Aorta (tissue), 5 donors: ENCODE measurements around the gene POMGNT1. TPM values are rescaled to one million over a fixed set of nuclear protein-coding genes. Genes with fewer than 3 reads are reported as not detected.

Source experiments
- ATAC-seq: fragments of 200-7000 bp; cut with Tn5 transposase; one replicate; pipeline ENCODE4 v1.9.1; 2022; ENCODE audit warnings: moderate library complexity; ENCODE audit not compliant: low FRiP score
- DNase-seq, 2 donors: peaks; one replicate each; pipeline ENCODE4 v3.0.0-alpha.2; 2020
- H3K27ac ChIP-seq, 2 donors: one replicate each; pipeline ENCODE4 v1.5.1; 2013; ENCODE audit warnings: low read length in 2 of 2, mild to moderate bottlenecking in 2 of 2, moderate library complexity in 2 of 2, control low read depth in 1 of 2, inconsistent platforms in 1 of 2, low read depth in 1 of 2
- H3K27me3 ChIP-seq, 2 donors: one replicate each; pipeline ENCODE4 v1.6.1; 2013; ENCODE audit warnings: control low read depth in 1 of 2, low read length in 1 of 2, mild to moderate bottlenecking in 1 of 2, moderate library complexity in 1 of 2; ENCODE audit not compliant: insufficient read depth in 2 of 2, control insufficient read depth in 1 of 2
- H3K36me3 ChIP-seq, 2 donors: one replicate each; pipeline ENCODE4 v1.6.1; 2013; ENCODE audit warnings: control low read depth in 1 of 2, low read length in 1 of 2, mild to moderate bottlenecking in 1 of 2; ENCODE audit not compliant: insufficient read depth in 2 of 2, control insufficient read depth in 1 of 2
- H3K4me1 ChIP-seq, 2 donors: one replicate each; pipeline ENCODE4 v1.6.1; 2013; ENCODE audit warnings: low read length in 2 of 2, control low read depth in 1 of 2, mild to moderate bottlenecking in 1 of 2, moderate library complexity in 1 of 2; ENCODE audit not compliant: insufficient read depth in 2 of 2, control insufficient read depth in 1 of 2
- H3K4me3 ChIP-seq, 2 donors: one replicate each; pipeline ENCODE4 v1.5.1; 2013; ENCODE audit warnings: low read length in 2 of 2, control low read depth in 1 of 2, mild to moderate bottlenecking in 1 of 2
- H3K9me3 ChIP-seq: one replicate; pipeline ENCODE4 v1.6.1; 2013; ENCODE audit warnings: mild to moderate bottlenecking, low read length; ENCODE audit not compliant: control insufficient read depth
- WGBS, 2 donors: extraction: QIAGEN DNeasy Blood & Tissue Kit; methylation state at CpG; one replicate each; pipeline ENCODE4 v1.1.7; 2013; 5-methylcytosine and 5-hydroxymethylcytosine counted together
- intact Hi-C, 2 donors: fragments of 100-400 bp; cut with DNase I; formaldehyde crosslinking; loops; one replicate each; pipeline versions ENCODE4 v1.14.2 to v1.15.0; 2022
- polyA plus RNA-seq, 2 donors: library from polyadenylated mRNA; stranded (reverse); fragments of 200-250 nt; gene quantifications; one replicate each; pipeline ENCODE4 v1.2.3, GENCODE V29; 2013
- total RNA-seq, 2 donors: library from RNA; stranded (reverse); fragmentation: NEBNext Ultra II Directional; extraction: Animal tissue kit (Norgen Biotek cat#: 25700); gene quantifications; one replicate each; pipeline ENCODE4 v1.2.1, GENCODE V29; 2021
- donor health status: healthy with polysubstance abuse.
- donor health status: Bipolar disorder and iron deficiency.
- donor health status: DM: no; HTN: no; CAD: no.
- donor health status: DM: no; HTN: no; CAD: no.
- donor health status: DM: yes; HTN: yes; CAD: no.

The POMGNT1 gene
- total and polyA plus RNA-seq, 4 donors, result 17.8 to 103 (median 54.4) TPM

GRCh38 chr1:46219551-46220520 is 21.6 kb upstream of the POMGNT1 start:
- 77 to 78% methylated on average over 18 of the region's 18 CpGs for whole genome bisulfite sequencing, 2 donors
- Histone ChIP-seq H3K27ac (no peak overlapping the region), H3K9me3 (no peaks in the 10 kb centered on the region), H3K4me3 (no peak overlapping the region), H3K4me1 (no peaks in the 10 kb centered on the region), H3K36me3 (peaks cover 0 to 3% of the 10 kb centered on the region in 2 donors), H3K27me3 (no peaks in the 10 kb centered on the region)
- no peak for DNase-seq
- no peak for ATAC-seq
- intact Hi-C loops, result no loop called here

GRCh38 chr1:46218443-46218842 is 20.2 kb upstream of the POMGNT1 start:
- intact Hi-C loops, result no loop called here
- Histone ChIP-seq H3K4me1 (no peaks in the 10 kb centered on the region), H3K9me3 (no peaks in the 10 kb centered on the region)

GRCh38 chr1:46215504-46215903 is 17.3 kb upstream of the POMGNT1 start:
- peaks cover 0 to 3% of the 10 kb centered on the region in 2 donors for H3K36me3 ChIP-seq
- H3K4me3 ChIP-seq, result no peak overlapping the region
- H3K27ac ChIP-seq, result no peak overlapping the region
- H3K9me3 ChIP-seq, result no peaks in the 10 kb centered on the region
- DNase-seq, result no peak
- ATAC-seq, result no peak
- intact Hi-C loops, result no loop called here
- H3K4me1 ChIP-seq, result no peaks in the 10 kb centered on the region
- no peaks in the 10 kb centered on the region for H3K27me3 ChIP-seq

More at GRCh38 chr1:46218443-46218842, 20.2 kb upstream of the POMGNT1 start:
- Histone ChIP-seq H3K27ac (no peak overlapping the region), H3K4me3 (no peak overlapping the region), H3K36me3 (peaks cover 0 to 3% of the 10 kb centered on the region in 2 donors), H3K27me3 (no peaks in the 10 kb centered on the region)
- 87 to 92% methylated on average over 8 of the region's 8 CpGs for WGBS, 2 donors
- DNase-seq (no peak), ATAC-seq (no peak)

GRCh38 chr1:46211051-46211450 is 12.8 kb upstream of the POMGNT1 start:
- H3K36me3 ChIP-seq, result no peaks in the 10 kb centered on the region
- no peak overlapping the region for H3K4me3 ChIP-seq
- WGBS, 2 donors, result 78% methylated on average over 2 of the region's 2 CpGs
- DNase-seq (no peak), ATAC-seq (no peak)
- no peaks in the 10 kb centered on the region for H3K27me3 ChIP-seq
- H3K4me1 ChIP-seq, result no peaks in the 10 kb centered on the region
- intact Hi-C loops, result no loop called here
- H3K9me3 ChIP-seq, result no peaks in the 10 kb centered on the region
- H3K27ac ChIP-seq, result no peak overlapping the region

GRCh38 chr1:46210561-46210960 is 12.3 kb upstream of the POMGNT1 start:
- intact Hi-C loops, result no loop called here
- Histone ChIP-seq H3K4me3 (no peak overlapping the region), H3K27ac (no peak overlapping the region), H3K27me3 (no peaks in the 10 kb centered on the region), H3K36me3 (no peaks in the 10 kb centered on the region), H3K4me1 (no peaks in the 10 kb centered on the region), H3K9me3 (no peaks in the 10 kb centered on the region)
- ATAC-seq (no peak), DNase-seq (no peak)
- 92 to 93% methylated on average over 3 of the region's 3 CpGs for WGBS, 2 donors

GRCh38 chr1:46206399-46206798 is 8.2 kb upstream of the POMGNT1 start:
- DNase-seq, result no peak
- Histone ChIP-seq H3K27me3 (no peaks in the 10 kb centered on the region), H3K36me3 (no peaks in the 10 kb centered on the region), H3K9me3 (no peaks in the 10 kb centered on the region), H3K4me1 (no peaks in the 10 kb centered on the region), H3K27ac (peak overlapping the region in 1 of 2 donors; percentile 41), H3K4me3 (no peak overlapping the region)
- intact Hi-C loops, result no loop called here
- no peak for ATAC-seq
- WGBS, 2 donors, result 49 to 55% methylated on average over 2 of the region's 2 CpGs

GRCh38 chr1:46205791-46206190 is 7.6 kb upstream of the POMGNT1 start:
- H3K36me3 ChIP-seq, result no peaks in the 10 kb centered on the region
- intact Hi-C loops, result no loop called here
- H3K27ac ChIP-seq, result peak overlapping the region in 1 of 2 donors; percentile 48
- H3K27me3 ChIP-seq, result no peaks in the 10 kb centered on the region
- no peak for DNase-seq
- no peaks in the 10 kb centered on the region for H3K4me1 ChIP-seq
- no peak overlapping the region for H3K4me3 ChIP-seq
- 9 to 17% methylated on average over 3 of the region's 3 CpGs for WGBS, 2 donors
- H3K9me3 ChIP-seq, result no peaks in the 10 kb centered on the region
- no peak for ATAC-seq

- Histone ChIP-seq H3K36me3 (no peaks in the 10 kb centered on the region), H3K4me3 (no peak overlapping the region), H3K4me1 (no peaks in the 10 kb centered on the region), H3K9me3 (no peaks in the 10 kb centered on the region), H3K27me3 (no peaks in the 10 kb centered on the region), H3K27ac (peak overlapping the region in 1 of 2 donors; percentile 22)
- no peak for ATAC-seq
- no peak for DNase-seq
- intact Hi-C loops, result no loop called here
- 46 to 54% methylated on average over 3 of the region's 3 CpGs for WGBS, 2 donors
Observed at GRCh38 chr1:46205141-46205540, 6.9 kb upstream of the POMGNT1 start.

- WGBS, 2 donors, result 0 to 2% methylated on average over 5 of the region's 5 CpGs
- Histone ChIP-seq H3K36me3 (no peaks in the 10 kb centered on the region), H3K27me3 (no peaks in the 10 kb centered on the region), H3K9me3 (no peaks in the 10 kb centered on the region), H3K4me1 (no peaks in the 10 kb centered on the region), H3K27ac (peak overlapping the region in 1 of 2 donors; percentile 25), H3K4me3 (peak overlapping the region; percentile 7 to 75)
- peak; percentile 59 to 78 for DNase-seq
- peak; percentile 58 for ATAC-seq
- intact Hi-C loops, result no loop called here
Observed at GRCh38 chr1:46204406-46204742, 6.1 kb upstream of the POMGNT1 start.
